Erythroblast (primary cell): ENCODE data around the gene MYCN.

ENCODE experiments used
- GATA1 ChIP-seq: IDR thresholded peaks from 2 replicates; pipeline ENCODE4 v1.6.1; 2011; ENCODE audit warnings: low read depth, mild to moderate bottlenecking, control low read depth, low read length, moderate library complexity
- POLR2A ChIP-seq: IDR thresholded peaks from 2 replicates; pipeline ENCODE4 v1.6.1; 2011; ENCODE audit warnings: mild to moderate bottlenecking, low read length

GRCh38 chr2:15963977-15964670 lies 23.8 kb downstream of the MYCN start:
- TF ChIP-seq POLR2A (no peak), GATA1 (no peak)
